ENCODE results near the gene PLS1. TPM values are rescaled to one million over a fixed set of nuclear protein-coding genes. Genes with fewer than 3 reads are reported as not detected.
"Not testable (repeated sequence)": the region's sequence is repeated elsewhere in the genome, so short reads cannot be mapped to it uniquely, and the experiment has no call there.

Gene PLS1
- total RNA-seq, 2 experiments from 2014 or later: 4.0 to 7.2 TPM

GRCh38 chr3:142586803-142587406, 9.3 kb upstream of the PLS1 start:
- H3K9me3 ChIP-seq (ENCODE audit: low read length): no peaks in the 10 kb centered on the region
- POLR2A ChIA-PET: interaction anchor here (0.7 kb wide), 1 partner anchor 446 kb away, joined by 3 read pairs; no protein-coding TSS in a partner anchor
- H3K79me2 ChIP-seq (ENCODE audit: insufficient read depth, low read depth, low read length): no peaks in the 10 kb centered on the region
- no peak overlapping the region for H3K4me2 ChIP-seq (ENCODE audit: low read length)
- H3K9me2 ChIP-seq (ENCODE audit: insufficient read depth, low read length): no peaks in the 10 kb centered on the region
- no peak overlapping the region for H3K4me3 ChIP-seq (ENCODE audit: low read depth, low read length, poor library complexity, severe bottlenecking)
- TF ChIP-seq EZH2phosphoT487 (IDR thresholded peaks at IDR 0.05; ENCODE audit: borderline replicate concordance, low read depth, low read length): no peak
- TF ChIP-seq, protein P1, sequence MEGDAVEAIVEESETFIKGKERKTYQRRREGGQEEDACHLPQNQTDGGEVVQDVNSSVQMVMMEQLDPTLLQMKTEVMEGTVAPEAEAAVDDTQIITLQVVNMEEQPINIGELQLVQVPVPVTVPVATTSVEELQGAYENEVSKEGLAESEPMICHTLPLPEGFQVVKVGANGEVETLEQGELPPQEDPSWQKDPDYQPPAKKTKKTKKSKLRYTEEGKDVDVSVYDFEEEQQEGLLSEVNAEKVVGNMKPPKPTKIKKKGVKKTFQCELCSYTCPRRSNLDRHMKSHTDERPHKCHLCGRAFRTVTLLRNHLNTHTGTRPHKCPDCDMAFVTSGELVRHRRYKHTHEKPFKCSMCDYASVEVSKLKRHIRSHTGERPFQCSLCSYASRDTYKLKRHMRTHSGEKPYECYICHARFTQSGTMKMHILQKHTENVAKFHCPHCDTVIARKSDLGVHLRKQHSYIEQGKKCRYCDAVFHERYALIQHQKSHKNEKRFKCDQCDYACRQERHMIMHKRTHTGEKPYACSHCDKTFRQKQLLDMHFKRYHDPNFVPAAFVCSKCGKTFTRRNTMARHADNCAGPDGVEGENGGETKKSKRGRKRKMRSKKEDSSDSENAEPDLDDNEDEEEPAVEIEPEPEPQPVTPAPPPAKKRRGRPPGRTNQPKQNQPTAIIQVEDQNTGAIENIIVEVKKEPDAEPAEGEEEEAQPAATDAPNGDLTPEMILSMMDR (conservative IDR thresholded peaks at IDR 0.05; ENCODE audit: low read length): peak; percentile 81
- no peaks in the 10 kb centered on the region for H4K20me1 ChIP-seq (ENCODE audit: insufficient read depth, low read length)
- no TSS peak for BruUV-seq (replicated peaks)
- no peaks in the 10 kb centered on the region for H3K36me3 ChIP-seq (ENCODE audit: insufficient read depth, low read length)
- no peaks in the 10 kb centered on the region for H3K4me1 ChIP-seq (ENCODE audit: insufficient read depth, low read length, poor library complexity, severe bottlenecking)
- H3K27ac ChIP-seq (ENCODE audit: low read depth, low read length, poor library complexity, severe bottlenecking): no peak overlapping the region
- intact Hi-C loops (cut with micrococcal nuclease; ENCODE audit: unreplicated experiment): loop anchor here (2.0 to 10.0 kb wide), 2 partner anchors 238 to 408 kb away; no protein-coding TSS in a partner anchor
- H2AFZ ChIP-seq (ENCODE audit: low read length): no peak overlapping the region
- peak; percentile 66 for DNase-seq (ENCODE audit: low spot score)
- CTCF ChIA-PET (ENCODE audit: unreplicated experiment): interaction anchor here (0.5 to 1.0 kb wide), 2 partner anchors 12 to 395 kb away, joined by 3 to 5 read pairs; no protein-coding TSS in a partner anchor

DNA sequence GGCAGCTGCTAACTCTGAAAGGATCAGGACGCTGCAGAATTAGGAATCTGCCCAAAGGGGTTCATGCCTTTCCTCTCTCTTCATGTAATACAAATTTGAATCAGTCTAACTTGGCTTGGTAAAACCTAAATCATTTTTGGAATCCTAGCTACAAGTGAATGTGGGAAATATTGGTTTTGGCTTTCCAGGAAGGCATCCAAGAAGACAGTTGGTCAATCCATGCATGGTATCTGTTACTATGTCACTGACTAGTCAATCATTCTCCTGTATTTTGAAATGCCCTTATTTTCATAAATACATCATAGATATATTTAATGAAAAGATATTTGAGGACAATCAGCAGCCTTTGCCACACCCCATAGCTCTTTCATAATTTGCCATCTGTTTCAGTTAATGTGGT, 7.5 kb upstream of the PLS1 start:
- H3K36me3 ChIP-seq (ENCODE audit: insufficient read depth, low read length): no peaks in the 10 kb centered on the region
- intact Hi-C loops (cut with micrococcal nuclease; ENCODE audit: unreplicated experiment): loop anchor here (10.0 kb wide), 1 partner anchor 236 kb away; no protein-coding TSS in a partner anchor
- H3K9me3 ChIP-seq (ENCODE audit: low read length): no peaks in the 10 kb centered on the region
- H3K27ac ChIP-seq (ENCODE audit: low read depth, low read length, poor library complexity, severe bottlenecking): no peak overlapping the region
- H3K9me2 ChIP-seq (ENCODE audit: insufficient read depth, low read length): no peaks in the 10 kb centered on the region
- H3K4me2 ChIP-seq (ENCODE audit: low read length): no peak overlapping the region
- no peak overlapping the region for H3K4me3 ChIP-seq (ENCODE audit: low read depth, low read length, poor library complexity, severe bottlenecking)
- no TSS peak for BruUV-seq (replicated peaks)
- no peaks in the 10 kb centered on the region for H4K20me1 ChIP-seq (ENCODE audit: insufficient read depth, low read length)
- CTCF ChIA-PET (ENCODE audit: unreplicated experiment): no interaction called here
- POLR2A ChIA-PET: interaction anchor here (0.7 kb wide), 1 partner anchor 10 kb away, joined by 3 read pairs; the partner anchor contains the start of gene ATR
- no peaks in the 10 kb centered on the region for H3K4me1 ChIP-seq (ENCODE audit: insufficient read depth, low read length, poor library complexity, severe bottlenecking)
- no peak overlapping the region for H2AFZ ChIP-seq (ENCODE audit: low read length)
- no peak for TF ChIP-seq EZH2phosphoT487 (IDR thresholded peaks at IDR 0.05; ENCODE audit: borderline replicate concordance, low read depth, low read length)
- TF ChIP-seq, protein P1 (conservative IDR thresholded peaks at IDR 0.05; ENCODE audit: low read length): no peak
- no peaks in the 10 kb centered on the region for H3K79me2 ChIP-seq (ENCODE audit: insufficient read depth, low read depth, low read length)
- no peak for DNase-seq (ENCODE audit: low spot score)

DNA sequence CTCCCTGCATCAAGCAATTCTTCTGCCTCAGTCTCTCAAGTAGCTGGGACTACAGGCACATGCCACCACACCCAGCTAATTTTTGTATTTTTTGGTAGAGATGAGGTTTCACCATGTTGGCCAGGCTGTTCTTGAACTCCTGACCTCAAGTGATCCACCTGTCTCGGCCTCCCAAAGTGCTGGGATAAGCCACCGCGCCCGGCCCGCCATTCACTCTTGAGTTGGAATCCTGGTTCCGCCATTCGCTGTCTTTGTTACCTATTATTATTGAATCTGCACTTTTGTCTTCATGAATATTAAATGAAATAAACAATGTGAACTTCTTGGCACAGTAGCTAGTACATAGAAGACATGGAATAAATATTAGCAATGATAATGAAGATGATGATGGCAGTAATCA, 3.9 kb upstream of the PLS1 start:
- not testable (repeated sequence) for H3K4me3 ChIP-seq (ENCODE audit: low read depth, low read length, poor library complexity, severe bottlenecking); H3K36me3 ChIP-seq (ENCODE audit: insufficient read depth, low read length); BruUV-seq (replicated peaks); H3K4me2 ChIP-seq (ENCODE audit: low read length); H3K9me3 ChIP-seq (ENCODE audit: low read length); H3K9me2 ChIP-seq (ENCODE audit: insufficient read depth, low read length); H3K27ac ChIP-seq (ENCODE audit: low read depth, low read length, poor library complexity, severe bottlenecking); H3K79me2 ChIP-seq (ENCODE audit: insufficient read depth, low read depth, low read length); H4K20me1 ChIP-seq (ENCODE audit: insufficient read depth, low read length); H2AFZ ChIP-seq (ENCODE audit: low read length); DNase-seq (ENCODE audit: low spot score)
- CTCF ChIA-PET (ENCODE audit: unreplicated experiment): interaction anchor here (0.6 kb wide), 1 partner anchor 190 kb away, joined by 3 read pairs; no protein-coding TSS in a partner anchor
- intact Hi-C loops (cut with micrococcal nuclease; ENCODE audit: unreplicated experiment): loop anchor here (10.0 kb wide), 1 partner anchor 1383 kb away; the partner anchor contains the start of gene DIPK2A
- POLR2A ChIA-PET: interaction anchor here (0.6 to 2.0 kb wide), 8 partner anchors 10 to 158 kb away, joined by 3 to 10 read pairs (median 4); partner anchors contain the start of gene ATR
- peaks cover 18% of the 10 kb centered on the region for H3K4me1 ChIP-seq (ENCODE audit: insufficient read depth, low read length, poor library complexity, severe bottlenecking)

All from OCI-LY7 (cell line).